GM12891 (cell line): ENCODE results near the gene CPNE1.

ENCODE experiments used
- DNase-seq: peaks from one replicate; pipeline ENCODE4 v3.0.0; 2011; ENCODE audit warnings: low spot score; ENCODE audit not compliant: insufficient read length
- FAIRE-seq: peaks from 2 replicates; lab custom pipeline; 2011; peaks lifted over from hg19 to GRCh38; lab: Jason Lieb, UNC
- PAX5 ChIP-seq: IDR thresholded peaks from 2 replicates; pipeline ENCODE4 v1.6.1; 2011; ENCODE audit warnings: low read length, moderate library complexity, mild to moderate bottlenecking; ENCODE audit not compliant: insufficient read depth, severe bottlenecking
- POLR2A ChIP-seq: IDR thresholded peaks from 2 replicates; pipeline ENCODE4 v1.6.1; 2011; ENCODE audit warnings: low read depth, low read length, control low read depth
- POLR2AphosphoS5 ChIP-seq: IDR thresholded peaks from 2 replicates; pipeline ENCODE4 v1.6.1; 2011; ENCODE audit warnings: low read depth, low read length, control low read depth
- POU2F2 ChIP-seq: IDR thresholded peaks from 2 replicates; pipeline ENCODE4 v1.6.1; 2011; ENCODE audit warnings: low read depth, mild to moderate bottlenecking, control low read depth, low read length, moderate library complexity
- SPI1 ChIP-seq: IDR thresholded peaks from 2 replicates; pipeline ENCODE4 v1.6.1; 2011; ENCODE audit warnings: low read depth, low read length, control low read depth
- TAF1 ChIP-seq: IDR thresholded peaks from 2 replicates; pipeline ENCODE4 v1.6.1; 2011; ENCODE audit warnings: low read depth, low read length, control low read depth

The CPNE1 gene

GRCh38 chr20:35653893-35654292 lies 10.8 kb downstream of the CPNE1 start:
- no peak for TF ChIP-seq SPI1
- no peak for TF ChIP-seq POLR2AphosphoS5
- no peak for TF ChIP-seq PAX5
- TF ChIP-seq TAF1 = no peak
- TF ChIP-seq POLR2A = no peak
- no peak for TF ChIP-seq POU2F2
- no peak for DNase-seq
- no peak for FAIRE-seq

- DNase-seq (no peak), FAIRE-seq (no peak)
- no peak for TF ChIP-seq POU2F2
- no peak for TF ChIP-seq POLR2A
- TF ChIP-seq SPI1 = no peak
- no peak for TF ChIP-seq TAF1
- TF ChIP-seq POLR2AphosphoS5 = no peak
- no peak for TF ChIP-seq PAX5
Observed at GRCh38 chr20:35653430-35653734, 11.3 kb downstream of the CPNE1 start.

GRCh38 chr20:35652641-35653429 lies 11.9 kb downstream of the CPNE1 start:
- DNase-seq (no peak), FAIRE-seq (no peak)
- TF ChIP-seq POLR2A = 0 out of 2 replicates have a peak, but pooled peaks have one; percentile 36
- TF ChIP-seq SPI1 = no peak

- TF ChIP-seq POU2F2 (no peak), PAX5 (no peak), POLR2A (no peak), TAF1 (no peak), SPI1 (no peak), POLR2AphosphoS5 (no peak)
- no peak for FAIRE-seq
- no peak for DNase-seq
Observed at GRCh38 chr20:35651958-35652357, 12.7 kb downstream of the CPNE1 start.

GRCh38 chr20:35650632-35651031 lies 14.1 kb downstream of the CPNE1 start:
- TF ChIP-seq POU2F2 = no peak
- no peak for TF ChIP-seq PAX5
- TF ChIP-seq SPI1 = no peak
- TF ChIP-seq POLR2AphosphoS5 = no peak
- no peak for TF ChIP-seq POLR2A
- no peak for TF ChIP-seq TAF1
- no peak for DNase-seq
- no peak for FAIRE-seq

- DNase-seq (no peak), FAIRE-seq (no peak)
- TF ChIP-seq POU2F2 (no peak), POLR2A (no peak), SPI1 (no peak), TAF1 (no peak), PAX5 (no peak), POLR2AphosphoS5 (no peak)
Observed at GRCh38 chr20:35648836-35649235, 15.9 kb downstream of the CPNE1 start.

GRCh38 chr20:35644806-35645205 lies 19.9 kb downstream of the CPNE1 start:
- DNase-seq = no peak
- no peak for TF ChIP-seq PAX5
- TF ChIP-seq SPI1 = no peak
- no peak for TF ChIP-seq POU2F2
- TF ChIP-seq POLR2A = no peak
- no peak for TF ChIP-seq POLR2AphosphoS5
- TF ChIP-seq TAF1 = no peak
- FAIRE-seq = no peak

- FAIRE-seq (no peak), DNase-seq (no peak)
- no peak for TF ChIP-seq POU2F2
- no peak for TF ChIP-seq POLR2AphosphoS5
- TF ChIP-seq POLR2A = no peak
- no peak for TF ChIP-seq TAF1
- no peak for TF ChIP-seq SPI1
- no peak for TF ChIP-seq PAX5
Observed at GRCh38 chr20:35643045-35643444, 21.7 kb downstream of the CPNE1 start.

GRCh38 chr20:35641743-35642142 lies 23.0 kb downstream of the CPNE1 start:
- TF ChIP-seq POLR2AphosphoS5 = no peak
- TF ChIP-seq SPI1 = no peak
- FAIRE-seq (no peak), DNase-seq (no peak)

- no peak for DNase-seq
- FAIRE-seq = no peak
- no peak for TF ChIP-seq SPI1
- no peak for TF ChIP-seq PAX5
- no peak for TF ChIP-seq POU2F2
- no peak for TF ChIP-seq TAF1
- no peak for TF ChIP-seq POLR2AphosphoS5
- TF ChIP-seq POLR2A = no peak
Observed at GRCh38 chr20:35640724-35641123, 24.0 kb downstream of the CPNE1 start.

- FAIRE-seq = no peak
- DNase-seq = no peak
- no peak for TF ChIP-seq POU2F2
- TF ChIP-seq POLR2A = no peak
- TF ChIP-seq TAF1 = no peak
- no peak for TF ChIP-seq POLR2AphosphoS5
- no peak for TF ChIP-seq SPI1
- no peak for TF ChIP-seq PAX5
Observed at GRCh38 chr20:35638751-35639150, 25.9 kb downstream of the CPNE1 start.
